IMR-90 (cell line): Measurements from ENCODE around the gene CASZ1. TPM values are rescaled to one million over a fixed set of nuclear protein-coding genes. Genes with fewer than 3 reads are reported as not detected.

Source experiments
- ATAC-seq: fragments of 200-7000 bp; cut with Tn5 transposase; 2 replicates; pipeline ENCODE4 v1.9.1; 2020; ENCODE audit warnings: low read depth, mild to moderate bottlenecking, moderate library complexity
- BruUV-seq: library from RNA; stranded (reverse); fragments of 400-500 nt; replicated peaks from 2 replicates; lab custom pipeline; 2021; lab: Mats Ljungman, UMichigan
- CTCF ChIA-PET: fragments of 300-600 bp; formaldehyde crosslinking; extraction: SDS; loops from one replicate; lab custom pipeline; 2021; ENCODE audit warnings: antibody characterized with exemption; lab: Yijun Ruan, JAX
- POLR2A ChIA-PET: fragments of 300-600 bp; sonication (Branson Sonifier 250); formaldehyde crosslinking; loops from one replicate; lab custom pipeline; 2022; ENCODE audit warnings: antibody characterized with exemption; ENCODE audit not compliant: unreplicated experiment; lab: Charles Lee
- DNase-seq: peaks from one replicate; pipeline ENCODE4 v3.0.0; 2013
- H2AFZ ChIP-seq: replicated peaks from 2 replicates; pipeline ENCODE3; 2013; ENCODE audit warnings: low read length, mild to moderate bottlenecking; ENCODE audit not compliant: poor library complexity
- H2AK5ac ChIP-seq: 2 replicates; pipeline ENCODE4 v1.6.1; 2013; ENCODE audit warnings: low read depth, low read length, inconsistent platforms
- H2AK9ac ChIP-seq: replicated peaks from 2 replicates; pipeline ENCODE3; 2013; ENCODE audit warnings: mild to moderate bottlenecking, low read depth, low read length, moderate library complexity; ENCODE audit not compliant: poor library complexity
- H2BK120ac ChIP-seq: 2 replicates; pipeline ENCODE4 v1.6.1; 2013; ENCODE audit warnings: low read depth, low read length, inconsistent platforms
- H2BK15ac ChIP-seq: 3 replicates; pipeline ENCODE4 v1.6.1; 2013; ENCODE audit warnings: low read depth, low read length, inconsistent platforms
- H2BK20ac ChIP-seq: 2 replicates; pipeline ENCODE4 v1.6.1; 2013; ENCODE audit warnings: low read depth, mild to moderate bottlenecking, inconsistent platforms, low read length, moderate library complexity
- H2BK5ac ChIP-seq: 2 replicates; pipeline ENCODE4 v1.6.1; 2013; ENCODE audit warnings: mild to moderate bottlenecking, low read depth, low read length, inconsistent platforms; ENCODE audit not compliant: poor library complexity, severe bottlenecking
- H3K14ac ChIP-seq: replicated peaks from 2 replicates; pipeline ENCODE4 v1.6.1; 2013; ENCODE audit warnings: low read depth, low read length, inconsistent platforms
- H3K18ac ChIP-seq: 2 replicates; pipeline ENCODE4 v1.6.1; 2013; ENCODE audit warnings: low read depth, low read length, control low read depth
- H3K23ac ChIP-seq: 2 replicates; pipeline ENCODE4 v1.6.1; 2013; ENCODE audit warnings: low read depth, low read length, inconsistent platforms
- H3K27ac ChIP-seq: 2 replicates; pipeline ENCODE4 v1.5.1; 2013; ENCODE audit warnings: mild to moderate bottlenecking, control low read depth, low read length; ENCODE audit not compliant: insufficient read depth
- H3K27me3 ChIP-seq: 2 replicates; pipeline ENCODE4 v1.6.1; 2013; ENCODE audit warnings: low read length; ENCODE audit not compliant: control insufficient read depth, insufficient read depth
- H3K36me3 ChIP-seq: 2 replicates; pipeline ENCODE4 v1.6.1; 2013; ENCODE audit warnings: low read length, mixed read lengths; ENCODE audit not compliant: control insufficient read depth, insufficient read depth
- H3K4ac ChIP-seq: 2 replicates; pipeline ENCODE4 v1.6.1; 2013; ENCODE audit warnings: low read depth, low read length, inconsistent platforms
- H3K4me1 ChIP-seq: 2 replicates; pipeline ENCODE4 v1.6.1; 2013; ENCODE audit warnings: low read length, mixed read lengths; ENCODE audit not compliant: control insufficient read depth, insufficient read depth
- H3K4me2 ChIP-seq: 2 replicates; pipeline ENCODE4 v1.6.1; 2013; ENCODE audit warnings: low read depth, mild to moderate bottlenecking, control low read depth, low read length, moderate library complexity
- H3K4me3 ChIP-seq: 2 replicates; pipeline ENCODE4 v1.5.1; 2013; ENCODE audit warnings: low read depth, mild to moderate bottlenecking, control low read depth, low read length, moderate library complexity; ENCODE audit not compliant: insufficient read depth
- H3K56ac ChIP-seq: 2 replicates; pipeline ENCODE4 v1.6.1; 2013; ENCODE audit warnings: low read length, inconsistent platforms; ENCODE audit not compliant: insufficient read depth; ENCODE audit errors: extremely low read depth
- H3K79me1 ChIP-seq, 2 experiments: 2 replicates each; pipeline ENCODE4 v1.6.1; 2013; ENCODE audit warnings: low read length in 2 of 2, inconsistent platforms in 1 of 2, low read depth in 1 of 2
- H3K9ac ChIP-seq: 2 replicates; pipeline ENCODE4 v1.6.1; 2013; ENCODE audit warnings: low read depth, low read length, control low read depth
- H3K9me1 ChIP-seq: 2 replicates; pipeline ENCODE4 v1.6.1; 2013; ENCODE audit warnings: low read length, inconsistent platforms; ENCODE audit not compliant: insufficient read depth
- H3K9me3 ChIP-seq: 2 replicates; pipeline ENCODE4 v1.6.1; 2013; ENCODE audit warnings: low read length; ENCODE audit not compliant: control insufficient read depth, insufficient read depth
- H4K20me1 ChIP-seq: 2 replicates; pipeline ENCODE4 v1.6.1; 2013; ENCODE audit warnings: low read length, inconsistent platforms; ENCODE audit not compliant: insufficient read depth
- H4K5ac ChIP-seq: 2 replicates; pipeline ENCODE4 v1.6.1; 2013; ENCODE audit warnings: mild to moderate bottlenecking, low read depth, low read length, control low read depth
- H4K8ac ChIP-seq, 2 experiments: 2 replicates each; pipeline ENCODE4 v1.6.1; 2013; ENCODE audit warnings: low read depth in 2 of 2, low read length in 2 of 2, control low read depth in 1 of 2, inconsistent platforms in 1 of 2
- H4K91ac ChIP-seq: 2 replicates; pipeline ENCODE4 v1.6.1; 2013; ENCODE audit warnings: low read depth, low read length, inconsistent platforms; ENCODE audit not compliant: insufficient read depth
- BHLHE40 ChIP-seq: fragments of 150-350 bp; IDR thresholded peaks from 2 replicates; pipeline ENCODE4 v1.6.1; 2016; ENCODE audit warnings: mild to moderate bottlenecking, low read depth, low read length
- POLR2A ChIP-seq: IDR thresholded peaks from 2 replicates; pipeline ENCODE4 v1.6.1; 2012; ENCODE audit warnings: mild to moderate bottlenecking, low read depth, low read length
- RCOR1 ChIP-seq: IDR thresholded peaks from 2 replicates; pipeline ENCODE4 v1.6.1; 2012; ENCODE audit warnings: mild to moderate bottlenecking, low read length, improper control_type of control experiment; ENCODE audit not compliant: insufficient replicate concordance
- SMC3 ChIP-seq: fragments of 150-350 bp; IDR thresholded peaks from 2 replicates; pipeline ENCODE4 v1.6.1; 2016; ENCODE audit warnings: low read depth, mild to moderate bottlenecking, antibody characterized with exemption, low read length, moderate library complexity
- WGBS, 2 experiments: methylation state at CpG; one replicate each; pipeline versions ENCODE4 v1.1.5 to v1.1.7; 2013; ENCODE audit warnings: missing lambda C conversion rate in 2 of 2; ENCODE audit not compliant: insufficient read length in 1 of 2; ENCODE audit errors: extremely low coverage in 2 of 2; 5-methylcytosine and 5-hydroxymethylcytosine counted together
- dilution Hi-C: fragments of 300-500 bp; cut with HindIII; formaldehyde crosslinking; loops from one replicate; pipeline ENCODE4 v1.14.3; 2018; ENCODE audit warnings: low sequenced_read_pairs; ENCODE audit not compliant: unreplicated experiment
- in situ Hi-C: fragments of 300-500 bp; cut with MboI; formaldehyde crosslinking; loops from 3 replicates; pipeline ENCODE4 v1.14.3; 2019; ENCODE audit warnings: low sequenced_read_pairs, inconsistent platforms, mixed read lengths
- intact Hi-C: fragments of 100-400 bp; cut with micrococcal nuclease; formaldehyde crosslinking; loops from 2 replicates; pipeline ENCODE4 v1.10.0; 2022
- polyA plus RNA-seq, 3 experiments: library from polyadenylated mRNA; depleted of rRNA; stranded (reverse); fragments of >200 nt; gene quantifications; 2 replicates each; pipeline ENCODE4 v1.2.3, GENCODE V29; 2012; ENCODE audit warnings: low replicate concordance in 1 of 3
- total RNA-seq: library from RNA; depleted of rRNA; stranded (reverse); fragments of >200 nt; gene quantifications from 2 replicates; pipeline ENCODE4 v1.2.3, GENCODE V29; 2012

Gene CASZ1
- total and polyA plus RNA-seq, 2 of the 4 experiments (the other 2 are of a cell fraction), result 0.18 to 0.24 TPM

DNA sequence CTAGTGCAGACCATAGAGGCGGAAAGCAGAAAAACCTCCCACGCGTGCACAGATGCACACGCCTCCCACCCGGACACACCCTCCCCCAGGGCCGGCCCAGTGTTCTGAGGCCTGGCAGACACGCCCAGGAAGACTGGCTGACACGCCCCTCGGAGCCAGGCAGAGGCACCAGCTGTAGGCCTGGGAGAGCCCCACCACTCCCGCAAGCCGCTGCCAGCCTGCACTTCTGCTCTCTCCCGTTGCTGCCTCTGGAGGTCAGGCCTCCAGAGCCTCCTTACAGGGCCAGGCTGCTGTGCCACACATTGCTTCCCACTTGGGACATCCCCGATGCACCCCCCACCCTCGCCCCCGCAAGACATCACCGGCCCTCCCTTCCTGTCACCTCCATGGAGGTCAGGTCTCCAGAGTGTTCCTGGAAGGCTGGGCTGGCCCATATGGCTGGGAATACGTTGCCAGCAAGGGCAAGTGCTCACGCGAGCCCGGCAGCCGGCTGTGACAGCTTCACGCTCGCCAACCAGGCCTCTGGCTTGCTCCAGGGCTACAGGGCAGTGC is 40.4 kb downstream of the CASZ1 start:
- ATAC-seq, result no peak
- DNase-seq, result no peak
- Histone ChIP-seq H3K56ac (no peak overlapping the region), H2BK5ac (no peak overlapping the region), H2AK9ac (no peak overlapping the region), H4K91ac (no peak overlapping the region), H2BK20ac (no peak overlapping the region), H2AFZ (no peak overlapping the region), H4K5ac (no peak overlapping the region), H3K4me3 (no peak overlapping the region), H4K20me1 (no peaks in the 10 kb centered on the region), H2BK120ac (no peak overlapping the region), H3K9me1 (no peaks in the 10 kb centered on the region; the same call in 1 of the 2 replicates), H2AK5ac (no peak overlapping the region), H3K18ac (no peak overlapping the region), H3K27me3 (peaks cover 46% of the 10 kb centered on the region), H3K27ac (no peak overlapping the region), H3K23ac (no peak overlapping the region), H3K4me1 (no peaks in the 10 kb centered on the region), H3K9me3 (no peaks in the 10 kb centered on the region), H4K8ac (no peak overlapping the region), H3K14ac (no peak overlapping the region), H2BK15ac (no peak overlapping the region), H3K9ac (no peak overlapping the region), H3K4ac (no peak overlapping the region), H3K79me1 (no peaks in the 10 kb centered on the region), H3K36me3 (no peaks in the 10 kb centered on the region), H3K4me2 (no peak overlapping the region)
- 53% methylated on average over 19 of the region's 23 CpGs; no CpG with 5 or more reads in 1 of the 2 experiments for WGBS, 2 experiments
- intact Hi-C loops (no loop called here), in situ Hi-C loops (no loop called here), dilution Hi-C loops (no loop called here)
- CTCF ChIA-PET, result interaction anchor here (0.5 kb wide), 1 partner anchor 1928 kb away, joined by 4 read pairs; no protein-coding TSS in a partner anchor
- TF ChIP-seq SMC3, result no peak
- no peak for TF ChIP-seq BHLHE40
- TF ChIP-seq POLR2A, result no peak
- no peak for TF ChIP-seq RCOR1
- no TSS peak for BruUV-seq
- POLR2A ChIA-PET, result interaction anchor here (0.6 kb wide), 1 partner anchor 179 kb away, joined by 4 read pairs; no protein-coding TSS in a partner anchor
